Common myeloid progenitor, CD34-positive (primary cell): ENCODE measurements around the gene SKA3. TPM values are rescaled to one million over a fixed set of nuclear protein-coding genes. Genes with fewer than 3 reads are reported as not detected.
"Not testable (repeated sequence)": the region's sequence is repeated elsewhere in the genome, so short reads cannot be mapped to it uniquely, and the experiment has no call there.

Experiments
- CTCF ChIA-PET: fragments of 350-600 bp; sonication (Branson Sonifier 250); formaldehyde crosslinking; loops from one replicate; lab custom pipeline; 2021; ENCODE audit warnings: antibody characterized with exemption; lab: Charles Lee
- POLR2A ChIA-PET: fragments of 350-600 bp; sonication (Branson Sonifier 250); formaldehyde crosslinking; loops from one replicate; lab custom pipeline; 2021; ENCODE audit warnings: antibody characterized with exemption; lab: Charles Lee
- DNase-seq, 3 donors: peaks; one replicate each; pipeline versions ENCODE4 v3.0.0 to v3.0.0-alpha.2; 2013
- H3K27ac ChIP-seq, 2 experiments: 1 replicate in 1 of 2; 2 replicates in 1 of 2; pipeline ENCODE4 v1.7.0; 2013; ENCODE audit warnings: inconsistent platforms in 2 of 2, low read length in 2 of 2, mild to moderate bottlenecking in 2 of 2, low read depth in 1 of 2, moderate library complexity in 1 of 2; ENCODE audit not compliant: severe bottlenecking in 2 of 2, insufficient read depth in 1 of 2, poor library complexity in 1 of 2
- H3K27me3 ChIP-seq, 5 experiments: replicated peaks in 2 of 5; 1 replicate in 3 of 5; 2 replicates in 2 of 5; pipeline versions ENCODE4 v1.6.1 to v1.7.0; 2013; ENCODE audit warnings: low read length in 4 of 5, mild to moderate bottlenecking in 2 of 5, moderate library complexity in 2 of 5, inconsistent platforms in 1 of 5; ENCODE audit not compliant: insufficient read depth in 5 of 5, control insufficient read depth in 4 of 5
- H3K36me3 ChIP-seq, 4 experiments: 1 replicate in 2 of 4; 2 replicates in 2 of 4; pipeline versions ENCODE4 v1.6.1 to v1.7.0; 2013; ENCODE audit warnings: low read length in 3 of 4, control low read depth in 1 of 4, mild to moderate bottlenecking in 1 of 4; ENCODE audit not compliant: control insufficient read depth in 4 of 4, insufficient read depth in 4 of 4
- H3K4me1 ChIP-seq, 4 experiments: 1 replicate in 3 of 4; 2 replicates in 1 of 4; pipeline versions ENCODE4 v1.6.1 to v1.7.1; 2013; ENCODE audit warnings: low read length in 3 of 4, mild to moderate bottlenecking in 3 of 4, control low read depth in 1 of 4, inconsistent platforms in 1 of 4, moderate library complexity in 1 of 4; ENCODE audit not compliant: control insufficient read depth in 4 of 4, insufficient read depth in 4 of 4; ENCODE audit errors: control extremely low read depth in 1 of 4
- H3K4me3 ChIP-seq, 7 experiments: 1 replicate in 4 of 7; 2 replicates in 3 of 7; pipeline versions ENCODE4 v1.5.1 to v1.7.0; 2013; ENCODE audit warnings: mild to moderate bottlenecking in 7 of 7, low read length in 6 of 7, moderate library complexity in 6 of 7, inconsistent platforms in 2 of 7, low read depth in 2 of 7, control low read depth in 1 of 7; ENCODE audit not compliant: insufficient read depth in 4 of 7, control insufficient read depth in 1 of 7; ENCODE audit errors: extremely low read depth in 1 of 7
- H3K9me3 ChIP-seq, 5 experiments: 1 replicate in 4 of 5; 2 replicates in 1 of 5; pipeline versions ENCODE4 v1.6.1 to v1.7.1; 2013; ENCODE audit warnings: low read length in 4 of 5, mild to moderate bottlenecking in 2 of 5, inconsistent platforms in 1 of 5, low read depth in 1 of 5, moderate library complexity in 1 of 5; ENCODE audit not compliant: control insufficient read depth in 4 of 5, insufficient read depth in 2 of 5; ENCODE audit errors: control extremely low read depth in 1 of 5
- WGBS: methylation state at CpG from one replicate; pipeline ENCODE4 v1.1.5; 2013; ENCODE audit not compliant: insufficient coverage; 5-methylcytosine and 5-hydroxymethylcytosine counted together
- polyA plus RNA-seq: library from polyadenylated mRNA; unstranded; fragments of 120-200 nt; gene quantifications from one replicate; pipeline ENCODE4 v1.2.1, GENCODE V29; 2013

Gene SKA3
- polyA plus RNA-seq, result 3.3 TPM

DNA sequence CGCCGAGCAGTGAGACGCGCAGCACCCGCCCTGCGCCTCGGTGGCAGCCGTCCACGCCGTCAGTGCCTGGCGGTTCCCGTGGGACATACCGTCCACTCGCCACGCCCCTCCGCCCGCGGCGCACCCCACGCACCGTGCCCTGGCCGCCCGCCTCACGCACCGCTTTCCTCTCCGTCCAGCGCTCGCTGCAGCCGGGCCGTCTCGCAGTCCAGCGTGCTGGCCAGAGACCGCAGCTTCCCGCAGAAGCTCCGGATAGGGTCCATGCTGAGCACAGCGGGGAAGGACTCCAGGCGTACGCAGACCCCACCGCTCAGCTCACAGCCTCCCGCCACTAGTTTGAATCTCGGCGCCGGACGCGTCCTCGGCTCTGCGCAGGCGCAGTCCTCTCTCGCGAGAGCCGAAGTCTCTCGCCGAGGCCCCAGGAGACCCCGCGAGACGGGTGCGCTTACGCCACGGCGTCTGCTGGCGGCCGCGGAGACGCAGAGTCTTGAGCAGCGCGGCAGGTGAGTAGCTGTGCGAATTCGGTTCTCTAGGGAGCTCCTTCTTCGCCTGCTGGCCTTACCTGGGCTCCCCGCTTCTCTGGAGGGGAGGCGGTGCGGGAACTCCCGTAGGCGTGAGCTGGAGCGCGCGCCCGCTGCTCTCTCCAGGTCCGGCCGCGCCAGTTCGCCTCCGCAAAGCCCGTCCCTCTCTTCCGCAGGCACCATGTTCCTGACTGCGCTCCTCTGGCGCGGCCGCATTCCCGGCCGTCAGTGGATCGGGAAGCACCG is at the start of gene SKA3, which contains the start of gene MRPL57:
Gene SKA3, minus strand, starts transcription at position 338 of the 767 bp plus-strand sequence. Its CDS starts 75 bp downstream, at position 263.
Gene MRPL57, plus strand, starts transcription at position 444 of the 767 bp plus-strand sequence. Its CDS starts 259 bp downstream, at position 703.
- under 1% methylated on average over 90 of the region's 93 CpGs for WGBS
- H3K9me3 ChIP-seq, result no peaks in the 10 kb centered on the region
- H3K4me1 ChIP-seq, result peaks cover 6 to 33% (median 22%) of the 10 kb centered on the region in 4 experiments
- CTCF ChIA-PET, result interaction anchor here (0.5 to 1.6 kb wide), 7 partner anchors 9 to 65 kb away, joined by 3 to 7 read pairs (median 3); no protein-coding TSS in a partner anchor
- POLR2A ChIA-PET, result interaction anchor here (0.5 to 1.9 kb wide), 5 partner anchors 26 to 338 kb away, joined by 3 to 7 read pairs (median 3); no protein-coding TSS in a partner anchor
- no peaks in the 10 kb centered on the region for H3K36me3 ChIP-seq
- H3K4me3 ChIP-seq, result peak within 1 kb of the TSS; percentile 81 to 99 (median 93)
- H3K27ac ChIP-seq, result peak within 1 kb of the TSS; percentile 85 to 96
- peak; percentile 92 to 97 (median 96) for DNase-seq
- H3K27me3 ChIP-seq, result no peaks in the 10 kb centered on the region

DNA sequence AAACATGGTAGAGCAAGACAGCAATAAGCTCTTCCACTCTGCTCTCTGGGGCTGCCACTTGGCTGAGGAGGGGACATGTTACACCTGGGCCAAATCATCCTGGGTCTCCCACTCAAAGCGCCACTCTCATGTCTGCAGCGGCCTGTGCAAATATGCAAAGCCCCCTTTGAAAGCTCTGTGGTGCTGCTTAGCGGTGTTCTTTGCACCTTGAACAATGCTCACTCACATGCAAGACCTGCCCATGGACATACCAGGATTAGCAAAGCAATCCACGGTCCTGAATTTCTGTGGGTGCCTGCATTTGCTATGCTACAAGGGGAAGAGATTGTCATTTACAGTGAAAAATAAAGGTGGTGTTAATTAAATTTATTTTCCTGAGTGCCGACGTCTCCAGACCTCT is 48.7 kb upstream of the SKA3 start:
- WGBS, result 98% methylated on average over 4 of the region's 6 CpGs
- ChIA-PET CTCF (no interaction called here), POLR2A (no interaction called here)
- H3K4me3 ChIP-seq, result no peak overlapping the region
- DNase-seq, result no peak
- no peak overlapping the region for H3K27ac ChIP-seq
- H3K9me3 ChIP-seq, result peaks cover 0 to 7% (median 2%) of the 10 kb centered on the region in 5 experiments
- peaks cover under 1 to 19% (median 15%) of the 10 kb centered on the region in 4 experiments for H3K4me1 ChIP-seq
- no peaks in the 10 kb centered on the region for H3K36me3 ChIP-seq
- H3K27me3 ChIP-seq, result no peaks in the 10 kb centered on the region

- H3K4me3 ChIP-seq, result no peak overlapping the region
- peak in 1 of 3 donors; percentile 21 for DNase-seq
- no peaks in the 10 kb centered on the region for H3K36me3 ChIP-seq
- no peaks in the 10 kb centered on the region for H3K27me3 ChIP-seq
- POLR2A ChIA-PET, result no interaction called here
- peak overlapping the region; percentile 12 to 21 for H3K27ac ChIP-seq
- CTCF ChIA-PET, result interaction anchor here (1.2 to 2.1 kb wide), 2 partner anchors 9 to 19 kb away, joined by 3 to 7 read pairs; no protein-coding TSS in a partner anchor
- peaks cover 9 to 56% (median 45%) of the 10 kb centered on the region in 4 experiments for H3K4me1 ChIP-seq
- H3K9me3 ChIP-seq, result peaks cover 0 to 7% (median 2%) of the 10 kb centered on the region in 5 experiments
Measured at GRCh38 chr13:21221268-21221667, 44.9 kb upstream of the SKA3 start.

DNA sequence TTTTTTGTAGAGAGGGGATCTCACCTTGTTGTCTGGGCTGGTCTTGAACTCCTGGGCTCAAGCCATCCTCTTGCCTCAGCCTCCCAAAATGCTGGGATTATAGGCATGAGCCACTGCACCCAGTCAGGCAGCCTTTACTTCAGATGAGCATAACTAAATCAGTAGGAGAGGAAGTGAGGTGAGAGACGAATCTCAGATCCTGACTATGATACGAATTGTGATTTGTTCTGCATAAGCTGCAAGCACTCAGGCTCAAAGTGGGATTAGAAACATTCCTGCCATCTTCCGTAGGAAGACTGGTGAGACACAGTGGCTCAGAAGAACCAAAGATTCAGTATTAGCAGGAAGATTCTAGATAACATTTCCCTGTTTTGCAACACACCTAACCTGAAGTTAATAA is 43.4 kb upstream of the SKA3 start:
- not testable (repeated sequence) for H3K36me3 ChIP-seq, H3K9me3 ChIP-seq, DNase-seq, H3K27me3 ChIP-seq, H3K4me3 ChIP-seq
- ChIA-PET POLR2A (interaction anchor here (0.7 to 1.5 kb wide), 3 partner anchors 11 to 226 kb away, joined by 3 to 7 read pairs (median 6); no protein-coding TSS in a partner anchor), CTCF (interaction anchor here (0.9 to 2.1 kb wide), 7 partner anchors 8 to 198 kb away, joined by 3 to 10 read pairs (median 7); no protein-coding TSS in a partner anchor)
- Histone ChIP-seq H3K4me1 (peaks cover 9 to 58% (median 46%) of the 10 kb centered on the region in 4 experiments), H3K27ac (peak overlapping the region; percentile 96 to 97)
- 80% methylated on average over 3 of the region's 3 CpGs for WGBS

GRCh38 chr13:21219036-21219381 is 42.7 kb upstream of the SKA3 start:
- Histone ChIP-seq H3K36me3 (no peaks in the 10 kb centered on the region), H3K4me1 (peaks cover 9 to 58% (median 46%) of the 10 kb centered on the region in 4 experiments), H3K27ac (peak overlapping the region; percentile 96 to 97), H3K4me3 (peak overlapping the region in 3 of 7 experiments; percentile 3 to 39 (median 21)), H3K9me3 (peaks cover 0 to 7% (median 2%) of the 10 kb centered on the region in 5 experiments), H3K27me3 (no peaks in the 10 kb centered on the region)
- DNase-seq, result no peak
- CTCF ChIA-PET, result interaction anchor here (0.9 to 2.0 kb wide), 12 partner anchors 8 to 277 kb away, joined by 3 to 10 read pairs (median 5); no protein-coding TSS in a partner anchor
- POLR2A ChIA-PET, result interaction anchor here (0.7 to 1.5 kb wide), 3 partner anchors 11 to 226 kb away, joined by 3 to 7 read pairs (median 6); no protein-coding TSS in a partner anchor
- 0% methylated on average over 3 of the region's 3 CpGs for WGBS

- Histone ChIP-seq H3K27ac (peak overlapping the region; percentile 96 to 97), H3K36me3 (no peaks in the 10 kb centered on the region), H3K27me3 (no peaks in the 10 kb centered on the region), H3K9me3 (peaks cover 0 to 7% (median 2%) of the 10 kb centered on the region in 5 experiments), H3K4me3 (peak overlapping the region in 3 of 7 experiments; percentile 3 to 39 (median 17)), H3K4me1 (peaks cover 9 to 58% (median 46%) of the 10 kb centered on the region in 4 experiments)
- 43% methylated on average over 3 of the region's 7 CpGs for WGBS
- CTCF ChIA-PET, result interaction anchor here (0.7 to 2.0 kb wide), 14 partner anchors 9 to 276 kb away, joined by 3 to 10 read pairs (median 4); no protein-coding TSS in a partner anchor
- POLR2A ChIA-PET, result interaction anchor here (0.5 to 1.5 kb wide), 3 partner anchors 12 to 41 kb away, joined by 3 to 7 read pairs (median 6); no protein-coding TSS in a partner anchor
- DNase-seq, result peak; percentile 77 to 99 (median 98)
Measured at GRCh38 chr13:21218351-21219035, 42.1 kb upstream of the SKA3 start.
